HCT116 (cell line): ENCODE data around the gene ADAMTS3. TPM values are rescaled to one million over a fixed set of nuclear protein-coding genes. Genes with fewer than 3 reads are reported as not detected.

Experiments used
- ATAC-seq: fragments of 200-7000 bp; cut with Tn5 transposase; 2 replicates; pipeline ENCODE4 v1.9.1; 2020; ENCODE audit warnings: mild to moderate bottlenecking, moderate library complexity
- BruUV-seq: library from RNA; stranded (reverse); fragments of 400-500 nt; replicated peaks from 2 replicates; lab custom pipeline; 2021; lab: Mats Ljungman, UMichigan
- CTCF ChIA-PET: fragments of 300-600 bp; sonication (Branson Sonifier 250); formaldehyde crosslinking; loops from one replicate; lab custom pipeline; 2021; ENCODE audit warnings: antibody characterized with exemption; lab: Charles Lee
- POLR2A ChIA-PET: fragments of 300-600, 350-600 bp; sonication (Branson Sonifier 250); formaldehyde crosslinking; loops from one replicate; lab custom pipeline; 2021; ENCODE audit warnings: antibody characterized with exemption; lab: Charles Lee
- RAD21 ChIA-PET, 2 experiments: fragments of 300-600 bp; sonication (Branson Sonifier 250); formaldehyde crosslinking; loops; one replicate each; lab custom pipeline; 2023; ENCODE audit warnings: low total read pairs in 2 of 2; ENCODE audit not compliant: uncharacterized antibody in 2 of 2, unreplicated experiment in 2 of 2, low non-redundant PET in 1 of 2; lab: Charles Lee
- DNase-seq: peaks from one replicate; pipeline ENCODE4 v3.0.0-alpha.2; 2010; ENCODE audit warnings: low read depth, low spot score
- H2AFZ ChIP-seq: fragments of 200-600 bp; shearing (Covaris generic), sonication (generic); 2 replicates; pipeline ENCODE4 v1.6.1; 2017; ENCODE audit warnings: low read depth, mixed run types, mixed read lengths, antibody characterized with exemption, low read length; ENCODE audit not compliant: poor library complexity, severe bottlenecking
- H3K27ac ChIP-seq: 2 replicates; pipeline ENCODE4 v1.5.1; 2012; ENCODE audit warnings: low read depth, low read length
- H3K27me3 ChIP-seq: fragments of 200-600 bp; sonication (generic); 2 replicates; pipeline ENCODE4 v1.6.1; 2016; ENCODE audit warnings: mixed run types, low read length, mixed read lengths; ENCODE audit not compliant: insufficient read depth
- H3K36me3 ChIP-seq, 2 experiments: fragments of 200-500 bp in 1 of 2; fragments of 200-600 bp in 1 of 2; sonication (Bioruptor generic) in 1 of 2; sonication (generic) in 1 of 2; 2 replicates each; pipeline versions ENCODE4 v1.5.1 to v1.6.1; 2014 to 2016; ENCODE audit warnings: low read length in 2 of 2, inconsistent platforms in 1 of 2, mixed read lengths in 1 of 2, mixed run types in 1 of 2; ENCODE audit not compliant: insufficient read depth in 2 of 2, control insufficient read depth in 1 of 2
- H3K4me1 ChIP-seq, 2 experiments: fragments of 200-600 bp in 1 of 2; sonication (generic) in 1 of 2; 2 replicates each; pipeline versions ENCODE4 v1.5.1 to v1.6.1; 2012 to 2017; ENCODE audit warnings: low read length in 2 of 2, inconsistent platforms in 1 of 2, mild to moderate bottlenecking in 1 of 2, mixed read lengths in 1 of 2, mixed run types in 1 of 2, moderate library complexity in 1 of 2; ENCODE audit not compliant: insufficient read depth in 2 of 2, control insufficient read depth in 1 of 2
- H3K4me2 ChIP-seq: fragments of 200-600 bp; sonication (generic); 2 replicates; pipeline ENCODE4 v1.6.1; 2017; ENCODE audit warnings: mixed run types, low read length, mixed read lengths
- H3K4me3 ChIP-seq, 2 experiments: fragments of 200-600 bp in 1 of 2; sonication (generic) in 1 of 2; replicated peaks in 1 of 2; 2 replicates each; pipeline ENCODE4 v1.5.1; 2011 to 2016; ENCODE audit warnings: low read length in 2 of 2, control low read depth in 1 of 2, low read depth in 1 of 2, mild to moderate bottlenecking in 1 of 2, mixed read lengths in 1 of 2, mixed run types in 1 of 2
- H3K79me2 ChIP-seq: fragments of 200-600 bp; sonication (generic); 2 replicates; pipeline ENCODE4 v1.6.1; 2017; ENCODE audit warnings: mild to moderate bottlenecking, mixed run types, low read length, moderate library complexity, mixed read lengths; ENCODE audit not compliant: insufficient read depth
- H3K9ac ChIP-seq: fragments of 200-600 bp; sonication (generic); 2 replicates; pipeline ENCODE4 v1.6.1; 2016; ENCODE audit warnings: low read length, mixed read lengths
- H3K9me2 ChIP-seq: fragments of 200-600 bp; sonication (generic), shearing (Covaris generic); 2 replicates; pipeline ENCODE4 v1.6.1; 2017; ENCODE audit warnings: mixed run types, mild to moderate bottlenecking, moderate library complexity; ENCODE audit not compliant: insufficient read depth
- H3K9me3 ChIP-seq, 2 experiments: fragments of 200-500 bp in 1 of 2; fragments of 200-600 bp in 1 of 2; sonication (Bioruptor generic) in 1 of 2; sonication (generic) in 1 of 2; 2 replicates each; pipeline ENCODE4 v1.6.1; 2014 to 2017; ENCODE audit warnings: low read length in 2 of 2, mixed read lengths in 2 of 2, inconsistent platforms in 1 of 2, low read depth in 1 of 2, mild to moderate bottlenecking in 1 of 2, mixed run types in 1 of 2, moderate library complexity in 1 of 2; ENCODE audit not compliant: control insufficient read depth in 1 of 2, insufficient read depth in 1 of 2
- H4K20me1 ChIP-seq: fragments of 200-600 bp; sonication (generic), shearing (Covaris generic); 2 replicates; pipeline ENCODE4 v1.6.1; 2017; ENCODE audit warnings: mixed run types, mild to moderate bottlenecking, moderate library complexity; ENCODE audit not compliant: insufficient read depth
- CBX3 ChIP-seq: IDR thresholded peaks from 2 replicates; pipeline ENCODE4 v1.6.1; 2012; ENCODE audit warnings: low read depth
- EGR1 ChIP-seq: IDR thresholded peaks from 2 replicates; pipeline ENCODE4 v1.6.1; 2012; ENCODE audit warnings: low read depth
- ELF1 ChIP-seq: IDR thresholded peaks from 2 replicates; pipeline ENCODE4 v1.6.1; 2012; ENCODE audit warnings: low read depth, borderline replicate concordance
- JUND ChIP-seq: IDR thresholded peaks from 2 replicates; pipeline ENCODE4 v1.6.1; 2012
- POLR2A ChIP-seq: IDR thresholded peaks from 2 replicates; pipeline ENCODE4 v1.7.0; 2011; ENCODE audit warnings: borderline replicate concordance; ENCODE audit not compliant: insufficient read depth, insufficient read length; ENCODE audit errors: extremely low read depth
- POLR2AphosphoS5 ChIP-seq: IDR thresholded peaks from 2 replicates; pipeline ENCODE4 v1.6.1; 2011; ENCODE audit warnings: mild to moderate bottlenecking, low read depth, low read length, moderate library complexity
- SP1 ChIP-seq: IDR thresholded peaks from 2 replicates; pipeline ENCODE4 v1.6.1; 2012; ENCODE audit warnings: low read depth
- intact Hi-C: fragments of 100-400 bp; cut with micrococcal nuclease; formaldehyde crosslinking; loops from 2 replicates; pipeline ENCODE4 v1.10.0; 2022
- total RNA-seq: library from RNA; stranded (reverse); gene quantifications from one replicate; pipeline ENCODE4 v1.2.1, GENCODE V29; 2021; ENCODE audit not compliant: unreplicated experiment
- TF ChIP-seq, protein P1 (sequence below): IDR thresholded peaks from 2 replicates; pipeline ENCODE4 v1.6.1; 2012
- TF ChIP-seq, protein P2 (sequence below): IDR thresholded peaks from 2 replicates; pipeline ENCODE4 v1.6.1; 2012; ENCODE audit warnings: low read depth

The ADAMTS3 gene
- total RNA-seq, 1 experiment from 2014 or later = not detected

DNA sequence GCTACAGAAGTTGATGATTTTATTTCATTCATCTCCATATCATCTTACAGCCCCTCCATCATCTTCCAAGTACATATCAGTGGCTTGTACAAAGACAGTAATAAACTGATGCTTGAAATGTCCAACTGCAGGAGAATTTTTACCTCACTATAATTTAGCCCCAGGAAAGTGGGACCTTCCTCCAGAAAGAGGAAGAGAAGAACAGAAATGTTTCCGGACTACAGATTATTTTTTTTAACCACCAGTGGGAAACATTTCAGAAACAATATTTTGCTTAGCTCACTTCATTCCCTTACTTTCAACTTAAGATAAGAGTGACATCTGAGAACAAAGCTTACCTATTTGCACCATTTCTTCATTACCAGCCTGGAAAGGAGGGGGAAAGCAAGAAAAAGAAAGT, 2.0 kb downstream of the ADAMTS3 start:
- no peak overlapping the region for H3K27ac ChIP-seq
- no peaks in the 10 kb centered on the region for H4K20me1 ChIP-seq
- H3K9me3 ChIP-seq = no peaks in the 10 kb centered on the region
- no peak for DNase-seq
- H3K4me3 ChIP-seq = no peak overlapping the region
- TF ChIP-seq, protein P1, sequence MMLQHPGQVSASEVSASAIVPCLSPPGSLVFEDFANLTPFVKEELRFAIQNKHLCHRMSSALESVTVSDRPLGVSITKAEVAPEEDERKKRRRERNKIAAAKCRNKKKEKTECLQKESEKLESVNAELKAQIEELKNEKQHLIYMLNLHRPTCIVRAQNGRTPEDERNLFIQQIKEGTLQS = no peak
- TF ChIP-seq JUND = no peak
- TF ChIP-seq SP1 = no peak
- TF ChIP-seq, protein P2, sequence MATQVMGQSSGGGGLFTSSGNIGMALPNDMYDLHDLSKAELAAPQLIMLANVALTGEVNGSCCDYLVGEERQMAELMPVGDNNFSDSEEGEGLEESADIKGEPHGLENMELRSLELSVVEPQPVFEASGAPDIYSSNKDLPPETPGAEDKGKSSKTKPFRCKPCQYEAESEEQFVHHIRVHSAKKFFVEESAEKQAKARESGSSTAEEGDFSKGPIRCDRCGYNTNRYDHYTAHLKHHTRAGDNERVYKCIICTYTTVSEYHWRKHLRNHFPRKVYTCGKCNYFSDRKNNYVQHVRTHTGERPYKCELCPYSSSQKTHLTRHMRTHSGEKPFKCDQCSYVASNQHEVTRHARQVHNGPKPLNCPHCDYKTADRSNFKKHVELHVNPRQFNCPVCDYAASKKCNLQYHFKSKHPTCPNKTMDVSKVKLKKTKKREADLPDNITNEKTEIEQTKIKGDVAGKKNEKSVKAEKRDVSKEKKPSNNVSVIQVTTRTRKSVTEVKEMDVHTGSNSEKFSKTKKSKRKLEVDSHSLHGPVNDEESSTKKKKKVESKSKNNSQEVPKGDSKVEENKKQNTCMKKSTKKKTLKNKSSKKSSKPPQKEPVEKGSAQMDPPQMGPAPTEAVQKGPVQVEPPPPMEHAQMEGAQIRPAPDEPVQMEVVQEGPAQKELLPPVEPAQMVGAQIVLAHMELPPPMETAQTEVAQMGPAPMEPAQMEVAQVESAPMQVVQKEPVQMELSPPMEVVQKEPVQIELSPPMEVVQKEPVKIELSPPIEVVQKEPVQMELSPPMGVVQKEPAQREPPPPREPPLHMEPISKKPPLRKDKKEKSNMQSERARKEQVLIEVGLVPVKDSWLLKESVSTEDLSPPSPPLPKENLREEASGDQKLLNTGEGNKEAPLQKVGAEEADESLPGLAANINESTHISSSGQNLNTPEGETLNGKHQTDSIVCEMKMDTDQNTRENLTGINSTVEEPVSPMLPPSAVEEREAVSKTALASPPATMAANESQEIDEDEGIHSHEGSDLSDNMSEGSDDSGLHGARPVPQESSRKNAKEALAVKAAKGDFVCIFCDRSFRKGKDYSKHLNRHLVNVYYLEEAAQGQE = no peak
- no peaks in the 10 kb centered on the region for H3K9me2 ChIP-seq
- no peak for ATAC-seq
- no peaks in the 10 kb centered on the region for H3K79me2 ChIP-seq
- no peaks in the 10 kb centered on the region for H3K36me3 ChIP-seq
- ChIA-PET POLR2A (no interaction called here), RAD21 (no interaction called here), CTCF (no interaction called here)
- no TSS peak for BruUV-seq
- H3K4me2 ChIP-seq = no peak overlapping the region
- H3K4me1 ChIP-seq = no peaks in the 10 kb centered on the region
- H3K27me3 ChIP-seq = no peaks in the 10 kb centered on the region
- no peak overlapping the region for H2AFZ ChIP-seq
- intact Hi-C loops = no loop called here
- H3K9ac ChIP-seq = no peak overlapping the region

DNA sequence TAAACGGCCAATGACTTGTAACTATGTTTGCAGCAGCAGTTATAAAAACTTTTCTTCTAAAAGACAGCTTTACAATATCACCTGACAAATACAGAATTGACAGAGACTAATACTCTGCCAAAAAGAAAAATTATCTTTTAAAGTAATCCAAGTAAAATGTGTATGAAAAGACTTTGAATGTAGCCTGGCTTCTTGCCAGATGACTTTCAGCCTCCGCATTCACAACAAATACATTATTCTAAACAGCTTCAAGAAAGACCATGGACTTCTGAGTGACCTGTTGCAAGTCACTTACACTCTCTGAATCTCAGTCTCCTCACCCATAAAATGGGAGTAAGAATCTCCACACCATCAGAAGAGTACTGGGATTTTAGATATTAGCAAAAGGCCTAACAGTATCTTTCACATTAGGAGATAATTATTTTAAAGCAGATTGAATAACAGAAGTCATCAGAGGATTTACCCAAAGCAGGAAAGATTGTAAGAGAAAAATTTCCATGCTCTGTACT, 2.5 kb downstream of the ADAMTS3 start:
- DNase-seq = no peak
- H3K27ac ChIP-seq = no peak overlapping the region
- no peak overlapping the region for H3K4me3 ChIP-seq
- no peak for TF ChIP-seq EGR1
- no peak for TF ChIP-seq ELF1
- TF ChIP-seq POLR2AphosphoS5 = no peak
- TF ChIP-seq CBX3 = no peak
- TF ChIP-seq POLR2A = no peak
- no TSS peak for BruUV-seq
- H4K20me1 ChIP-seq = no peaks in the 10 kb centered on the region
- no peaks in the 10 kb centered on the region for H3K27me3 ChIP-seq
- H3K79me2 ChIP-seq = no peaks in the 10 kb centered on the region
- ChIA-PET CTCF (no interaction called here), POLR2A (no interaction called here), RAD21 (no interaction called here)
- no peak overlapping the region for H3K9ac ChIP-seq
- no peak overlapping the region for H2AFZ ChIP-seq
- no peak for ATAC-seq
- H3K4me1 ChIP-seq = no peaks in the 10 kb centered on the region
- H3K9me2 ChIP-seq = no peaks in the 10 kb centered on the region
- H3K36me3 ChIP-seq = no peaks in the 10 kb centered on the region
- no peaks in the 10 kb centered on the region for H3K9me3 ChIP-seq
- intact Hi-C loops = no loop called here
- no peak overlapping the region for H3K4me2 ChIP-seq
